SK-N-SH (cell line): ENCODE data around the gene GUK1. TPM values are rescaled to one million over a fixed set of nuclear protein-coding genes. Genes with fewer than 3 reads are reported as not detected.

Experiments used
- CTCF ChIA-PET: fragments of 300-600, 350-600 bp; formaldehyde crosslinking; extraction: SDS; loops from one replicate; lab custom pipeline; 2021; lab: Yijun Ruan, JAX
- POLR2A ChIA-PET: fragments of 350-600 bp; sonication (Branson Sonifier 250); formaldehyde crosslinking; extraction: SDS; loops from one replicate; lab custom pipeline; 2020; ENCODE audit warnings: antibody characterized with exemption, inconsistent platforms; lab: Yijun Ruan, JAX
- DNase-seq: peaks from one replicate; pipeline ENCODE4 v3.0.0; 2012
- H2AFZ ChIP-seq: fragments of 200-600 bp; sonication (generic); 2 replicates; pipeline ENCODE4 v1.8.1; 2016; ENCODE audit warnings: antibody characterized with exemption, mild to moderate bottlenecking, low read depth
- H3F3A ChIP-seq: fragments of 200-600 bp; sonication (generic); replicated peaks from 2 replicates; pipeline ENCODE3; 2016; ENCODE audit warnings: antibody characterized with exemption, mild to moderate bottlenecking; ENCODE audit not compliant: insufficient read depth
- H3K27ac ChIP-seq, 2 experiments: fragments of 200-500 bp in 1 of 2; fragments of 200-600 bp in 1 of 2; sonication (Bioruptor generic) in 1 of 2; sonication (generic), shearing (Covaris generic) in 1 of 2; 2 replicates each; pipeline versions ENCODE4 v1.5.1 to v1.6.1; 2014 to 2016; ENCODE audit warnings: low read depth in 2 of 2, inconsistent platforms in 1 of 2, low read length in 1 of 2, mild to moderate bottlenecking in 1 of 2, mixed read lengths in 1 of 2
- H3K27me3 ChIP-seq: fragments of 200-600 bp; sonication (generic), shearing (Covaris generic); 2 replicates; pipeline ENCODE4 v1.6.1; 2016; ENCODE audit warnings: mixed run types; ENCODE audit not compliant: insufficient read depth
- H3K36me3 ChIP-seq, 2 experiments: fragments of 200-500 bp in 1 of 2; fragments of 200-600 bp in 1 of 2; sonication (Bioruptor generic) in 1 of 2; sonication (generic) in 1 of 2; replicated peaks in 1 of 2; 2 replicates each; pipeline versions ENCODE3 to v1.5.1; 2014 to 2016; ENCODE audit warnings: low read length in 1 of 2, mild to moderate bottlenecking in 1 of 2; ENCODE audit not compliant: insufficient read depth in 2 of 2, control insufficient read depth in 1 of 2
- H3K4me1 ChIP-seq, 2 experiments: fragments of 200-500 bp in 1 of 2; fragments of 200-600 bp in 1 of 2; sonication (Bioruptor generic) in 1 of 2; sonication (generic), shearing (Covaris generic) in 1 of 2; 2 replicates each; pipeline versions ENCODE4 v1.5.1 to v1.6.1; 2014 to 2016; ENCODE audit warnings: low read depth in 1 of 2, low read length in 1 of 2, mixed run types in 1 of 2; ENCODE audit not compliant: insufficient read depth in 2 of 2, control insufficient read depth in 1 of 2
- H3K4me2 ChIP-seq: fragments of 200-600 bp; sonication (generic), shearing (Covaris generic); 2 replicates; pipeline ENCODE4 v1.6.1; 2017; ENCODE audit warnings: mixed run types
- H3K4me3 ChIP-seq, 2 experiments: fragments of 200-500 bp in 1 of 2; fragments of 200-600 bp in 1 of 2; sonication (Bioruptor generic) in 1 of 2; sonication (generic), shearing (Covaris generic) in 1 of 2; 2 replicates each; pipeline versions ENCODE4 v1.5.1 to v1.8.1; 2014 to 2016; ENCODE audit warnings: low read depth in 2 of 2, inconsistent platforms in 1 of 2, low read length in 1 of 2, mild to moderate bottlenecking in 1 of 2, mixed read lengths in 1 of 2, moderate library complexity in 1 of 2
- H3K79me2 ChIP-seq: fragments of 200-600 bp; sonication (generic); 2 replicates; pipeline ENCODE4 v1.8.1; 2017; ENCODE audit warnings: mild to moderate bottlenecking; ENCODE audit not compliant: insufficient read depth
- H3K9ac ChIP-seq: fragments of 200-600 bp; sonication (generic); 2 replicates; pipeline ENCODE4 v1.6.1; 2017; ENCODE audit warnings: mixed run types
- H3K9me2 ChIP-seq: fragments of 200-600 bp; sonication (generic); 2 replicates; pipeline ENCODE4 v1.6.1; 2017; ENCODE audit warnings: mixed run types
- H3K9me3 ChIP-seq: fragments of 200-600 bp; sonication (generic); 2 replicates; pipeline ENCODE4 v1.6.1; 2017; ENCODE audit warnings: mixed run types, mild to moderate bottlenecking, moderate library complexity
- H4K20me1 ChIP-seq: fragments of 200-600 bp; sonication (generic); 2 replicates; pipeline ENCODE4 v1.6.1; 2017; ENCODE audit warnings: mild to moderate bottlenecking, mixed run types; ENCODE audit not compliant: insufficient read depth
- CHD2 ChIP-seq: fragments of 150-350 bp; IDR thresholded peaks from 2 replicates; pipeline ENCODE4 v1.6.1; 2018; ENCODE audit warnings: low read length; ENCODE audit not compliant: partially characterized antibody
- FOSL2 ChIP-seq: IDR thresholded peaks from 2 replicates; pipeline ENCODE4 v1.4.0; 2012; ENCODE audit warnings: low read depth, mild to moderate bottlenecking, moderate library complexity, borderline replicate concordance
- GATA2 ChIP-seq: sonication (generic); formaldehyde crosslinking; IDR thresholded peaks from 2 replicates; pipeline ENCODE4 v1.5.0; 2020; ENCODE audit warnings: mild to moderate bottlenecking, missing genetic modification reagents
- MXI1 ChIP-seq: IDR thresholded peaks from 2 replicates; pipeline ENCODE4 v1.6.1; 2012; ENCODE audit warnings: mild to moderate bottlenecking, low read depth, low read length, improper control_type of control experiment
- PBX3 ChIP-seq: IDR thresholded peaks from 2 replicates; pipeline ENCODE4; 2012
- RAD21 ChIP-seq: IDR thresholded peaks from 2 replicates; pipeline ENCODE4 v1.6.1; 2012; ENCODE audit warnings: mild to moderate bottlenecking, low read length
- RCOR1 ChIP-seq: fragments of 150-350 bp; IDR thresholded peaks from 2 replicates; pipeline ENCODE4 v1.6.1; 2017; ENCODE audit warnings: antibody characterized with exemption, low read length
- REST ChIP-seq: IDR thresholded peaks from 2 replicates; pipeline ENCODE4 v1.6.1; 2012; ENCODE audit warnings: mild to moderate bottlenecking, low read depth, low read length, moderate library complexity
- TEAD4 ChIP-seq: IDR thresholded peaks from 2 replicates; pipeline ENCODE4 v1.4.0; 2012; ENCODE audit warnings: mild to moderate bottlenecking, borderline replicate concordance; ENCODE audit not compliant: insufficient read depth
- YY1 ChIP-seq: IDR thresholded peaks from 2 replicates; pipeline ENCODE4 v1.4.0; 2012; ENCODE audit warnings: low read depth, mild to moderate bottlenecking
- WGBS: methylation state at CpG from one replicate; pipeline ENCODE4 v1.1.6; 2017; ENCODE audit warnings: low lambda C conversion rate; 5-methylcytosine and 5-hydroxymethylcytosine counted together
- polyA plus RNA-seq, 3 experiments: library from polyadenylated mRNA; depleted of rRNA; stranded (reverse); fragments of >200 nt; gene quantifications; 2 replicates each; pipeline ENCODE4 v1.2.3, GENCODE V29; 2012
- TF ChIP-seq, protein P1 (sequence below): fragments of 200-600 bp; sonication (generic); IDR thresholded peaks from 2 replicates; pipeline ENCODE4 v1.6.1; 2017; ENCODE audit warnings: antibody characterized with exemption, mild to moderate bottlenecking, moderate library complexity

GUK1 gene
- polyA plus RNA-seq, 1 of the 3 experiments (the other 2 are of a cell fraction): 742 TPM

DNA sequence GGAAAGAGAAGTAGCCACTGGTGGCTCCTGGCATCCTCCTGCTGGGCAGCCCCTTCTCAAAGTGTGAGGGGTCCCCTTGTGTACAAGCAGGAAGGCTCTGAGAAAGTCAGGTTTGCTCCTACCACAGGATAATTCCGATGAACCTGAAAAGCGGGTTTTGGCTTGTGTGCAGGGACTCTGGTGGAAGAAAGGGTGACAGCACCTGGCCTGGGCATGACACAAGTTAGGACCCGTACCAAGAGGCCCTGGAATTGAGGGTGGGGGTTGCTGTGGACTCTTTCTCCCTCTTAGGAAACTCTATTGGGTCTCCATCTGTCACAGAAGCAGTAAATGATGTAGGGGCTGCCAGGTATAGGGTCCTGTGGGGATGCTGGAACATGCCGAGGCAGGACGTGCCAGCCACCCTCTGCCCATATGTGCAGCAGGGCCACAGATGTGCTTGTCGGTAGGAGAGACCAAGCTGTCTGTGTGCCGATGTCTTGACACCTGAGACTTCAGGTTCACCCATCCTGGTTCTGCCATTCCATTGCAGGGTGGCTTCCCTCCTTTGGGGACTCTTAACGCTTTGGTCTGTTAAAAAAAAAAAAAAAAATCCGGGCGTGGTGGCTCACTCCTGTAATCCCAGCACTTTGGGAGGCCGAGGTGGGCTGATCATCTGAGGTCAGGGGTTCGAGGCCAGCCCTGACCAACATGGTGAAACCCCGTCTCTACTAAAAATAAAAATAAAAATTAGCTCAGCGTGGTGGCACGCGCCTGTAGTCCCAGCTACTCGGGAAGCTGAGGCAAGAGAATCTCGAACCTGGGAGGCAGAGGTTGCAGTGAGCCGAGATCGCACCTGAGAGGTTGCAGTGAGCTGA is 46.8 kb upstream of the GUK1 start (continued):
- TF ChIP-seq REST: no peak
- TF ChIP-seq FOSL2: no peak
- no peak for TF ChIP-seq YY1
- TF ChIP-seq RAD21: no peak
- no peak for TF ChIP-seq MXI1

- 92% methylated on average over 13 of the region's 13 CpGs for WGBS
- H3F3A ChIP-seq: peaks cover 10% of the 10 kb centered on the region
- peak; percentile 10 for DNase-seq
- H3K79me2 ChIP-seq: peaks cover 100% of the 10 kb centered on the region
- TF ChIP-seq CHD2 (no peak), PBX3 (no peak), YY1 (no peak), FOSL2 (no peak), RCOR1 (no peak), GATA2 (CRISPR knock-in tag) (no peak), TEAD4 (no peak)
- TF ChIP-seq, protein P1, sequence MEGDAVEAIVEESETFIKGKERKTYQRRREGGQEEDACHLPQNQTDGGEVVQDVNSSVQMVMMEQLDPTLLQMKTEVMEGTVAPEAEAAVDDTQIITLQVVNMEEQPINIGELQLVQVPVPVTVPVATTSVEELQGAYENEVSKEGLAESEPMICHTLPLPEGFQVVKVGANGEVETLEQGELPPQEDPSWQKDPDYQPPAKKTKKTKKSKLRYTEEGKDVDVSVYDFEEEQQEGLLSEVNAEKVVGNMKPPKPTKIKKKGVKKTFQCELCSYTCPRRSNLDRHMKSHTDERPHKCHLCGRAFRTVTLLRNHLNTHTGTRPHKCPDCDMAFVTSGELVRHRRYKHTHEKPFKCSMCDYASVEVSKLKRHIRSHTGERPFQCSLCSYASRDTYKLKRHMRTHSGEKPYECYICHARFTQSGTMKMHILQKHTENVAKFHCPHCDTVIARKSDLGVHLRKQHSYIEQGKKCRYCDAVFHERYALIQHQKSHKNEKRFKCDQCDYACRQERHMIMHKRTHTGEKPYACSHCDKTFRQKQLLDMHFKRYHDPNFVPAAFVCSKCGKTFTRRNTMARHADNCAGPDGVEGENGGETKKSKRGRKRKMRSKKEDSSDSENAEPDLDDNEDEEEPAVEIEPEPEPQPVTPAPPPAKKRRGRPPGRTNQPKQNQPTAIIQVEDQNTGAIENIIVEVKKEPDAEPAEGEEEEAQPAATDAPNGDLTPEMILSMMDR: no peak
- H3K9ac ChIP-seq: no peak overlapping the region
- H3K4me2 ChIP-seq: no peak overlapping the region
- peaks cover 100% of the 10 kb centered on the region for H4K20me1 ChIP-seq
- H2AFZ ChIP-seq: no peak overlapping the region
- H3K36me3 ChIP-seq: peaks cover 46 to 55% of the 10 kb centered on the region in 2 experiments
- H3K27me3 ChIP-seq: no peaks in the 10 kb centered on the region
- H3K4me3 ChIP-seq: no peak overlapping the region
- POLR2A ChIA-PET: interaction anchor here (0.6 kb wide), 1 partner anchor 13 kb away, joined by 4 read pairs; no protein-coding TSS in a partner anchor
- H3K9me2 ChIP-seq: no peaks in the 10 kb centered on the region
- H3K9me3 ChIP-seq: no peaks in the 10 kb centered on the region
- no peak overlapping the region for H3K27ac ChIP-seq
- CTCF ChIA-PET: interaction anchor here (0.6 kb wide), 1 partner anchor 106 kb away, joined by 3 read pairs; no protein-coding TSS in a partner anchor
- no peaks in the 10 kb centered on the region; a peak in 2 of 4 replicates for H3K4me1 ChIP-seq
These were observed 45.6 kb upstream of the GUK1 start for GRCh38 chr1:228094432-228095016.
